Measurements from ENCODE around the gene LRP1B. TPM values are rescaled to one million over a fixed set of nuclear protein-coding genes. Genes with fewer than 3 reads are reported as not detected.

Gene LRP1B
- total RNA-seq, 1 donor from 2014 or later = not detected

- Mint-ChIP-seq H3K9me3 (peaks cover 5% of the 10 kb centered on the region), H3K36me3 (ENCODE audit: low read depth) (no peaks in the 10 kb centered on the region), H3K4me3 (no peak overlapping the region), H3K4me1 (no peaks in the 10 kb centered on the region), H3K27me3 (no peaks in the 10 kb centered on the region), H3K27ac (no peak overlapping the region)
- no peak for DNase-seq
- CTCF ChIA-PET = no interaction called here
- POLR2A ChIA-PET = no interaction called here
- TF ChIP-seq CTCF (IDR thresholded peaks at IDR 0.05) = no peak
- no peak for ATAC-seq (ENCODE audit: low read depth)
- intact Hi-C loops (cut with micrococcal nuclease) = no loop called here
Measured at GRCh38 chr2:140275427-140275826, 1855.4 kb downstream of the LRP1B start.

- ATAC-seq (ENCODE audit: low read depth) (no peak), DNase-seq (no peak)
- no peak for TF ChIP-seq CTCF (IDR thresholded peaks at IDR 0.05)
- Mint-ChIP-seq H3K4me1 (no peaks in the 10 kb centered on the region), H3K27me3 (no peaks in the 10 kb centered on the region), H3K9me3 (peaks cover 5% of the 10 kb centered on the region), H3K27ac (no peak overlapping the region), H3K4me3 (no peak overlapping the region), H3K36me3 (ENCODE audit: low read depth) (no peaks in the 10 kb centered on the region)
- intact Hi-C loops (cut with micrococcal nuclease) = no loop called here
- ChIA-PET CTCF (no interaction called here), POLR2A (no interaction called here)
Measured at GRCh38 chr2:140274891-140275290, 1855.9 kb downstream of the LRP1B start.

- CTCF ChIA-PET = no interaction called here
Measured at GRCh38 chr2:140273958-140274357, 1856.9 kb downstream of the LRP1B start.

GRCh38 chr2:140273408-140273807, 1857.4 kb downstream of the LRP1B start:
- ChIA-PET CTCF (no interaction called here), POLR2A (no interaction called here)
- intact Hi-C loops (cut with micrococcal nuclease) = no loop called here
- H3K36me3 Mint-ChIP-seq (ENCODE audit: low read depth) = no peaks in the 10 kb centered on the region
- peaks cover 5% of the 10 kb centered on the region for H3K9me3 Mint-ChIP-seq
- no peak overlapping the region for H3K27ac Mint-ChIP-seq
- DNase-seq (no peak), ATAC-seq (ENCODE audit: low read depth) (no peak)
- TF ChIP-seq CTCF (IDR thresholded peaks at IDR 0.05) = no peak
- no peaks in the 10 kb centered on the region for H3K27me3 Mint-ChIP-seq
- no peak overlapping the region for H3K4me3 Mint-ChIP-seq
- H3K4me1 Mint-ChIP-seq = no peaks in the 10 kb centered on the region

More at GRCh38 chr2:140273958-140274357, 1856.9 kb downstream of the LRP1B start:
- POLR2A ChIA-PET = no interaction called here
- TF ChIP-seq CTCF (IDR thresholded peaks at IDR 0.05) = no peak
- no peaks in the 10 kb centered on the region for H3K27me3 Mint-ChIP-seq
- H3K9me3 Mint-ChIP-seq = peaks cover 5% of the 10 kb centered on the region
- no peak overlapping the region for H3K4me3 Mint-ChIP-seq
- H3K36me3 Mint-ChIP-seq (ENCODE audit: low read depth) = no peaks in the 10 kb centered on the region
- intact Hi-C loops (cut with micrococcal nuclease) = no loop called here
- no peak for DNase-seq
- H3K4me1 Mint-ChIP-seq = no peaks in the 10 kb centered on the region
- H3K27ac Mint-ChIP-seq = no peak overlapping the region
- no peak for ATAC-seq (ENCODE audit: low read depth)

- no peaks in the 10 kb centered on the region for H3K27me3 Mint-ChIP-seq
- ATAC-seq (ENCODE audit: low read depth) = no peak
- no peaks in the 10 kb centered on the region for H3K36me3 Mint-ChIP-seq (ENCODE audit: low read depth)
- no peak for DNase-seq
- intact Hi-C loops (cut with micrococcal nuclease) = no loop called here
- ChIA-PET POLR2A (no interaction called here), CTCF (no interaction called here)
- H3K4me1 Mint-ChIP-seq = no peaks in the 10 kb centered on the region
- no peak overlapping the region for H3K4me3 Mint-ChIP-seq
- H3K9me3 Mint-ChIP-seq = no peaks in the 10 kb centered on the region
- H3K27ac Mint-ChIP-seq = no peak overlapping the region
- no peak for TF ChIP-seq CTCF (IDR thresholded peaks at IDR 0.05)
Measured at GRCh38 chr2:140270224-140270623, 1860.6 kb downstream of the LRP1B start.

Data from activated B cell treated with CpG ODN at 0.5 μM for 24 hours (primary cell).